DMS114 treated with DMSO at 0.1 percent for 48 hours (cell line): ENCODE data around the gene MACC1.
"Not testable (repeated sequence)": the region's sequence is repeated elsewhere in the genome, so short reads cannot be mapped to it uniquely, and the experiment has no call there.

Experiments used
- DNase-seq: peaks from one replicate; lab custom pipeline; 2025; ENCODE audit not compliant: unreplicated experiment; lab: John Stamatoyannopoulos, UW

MACC1 gene

DNA sequence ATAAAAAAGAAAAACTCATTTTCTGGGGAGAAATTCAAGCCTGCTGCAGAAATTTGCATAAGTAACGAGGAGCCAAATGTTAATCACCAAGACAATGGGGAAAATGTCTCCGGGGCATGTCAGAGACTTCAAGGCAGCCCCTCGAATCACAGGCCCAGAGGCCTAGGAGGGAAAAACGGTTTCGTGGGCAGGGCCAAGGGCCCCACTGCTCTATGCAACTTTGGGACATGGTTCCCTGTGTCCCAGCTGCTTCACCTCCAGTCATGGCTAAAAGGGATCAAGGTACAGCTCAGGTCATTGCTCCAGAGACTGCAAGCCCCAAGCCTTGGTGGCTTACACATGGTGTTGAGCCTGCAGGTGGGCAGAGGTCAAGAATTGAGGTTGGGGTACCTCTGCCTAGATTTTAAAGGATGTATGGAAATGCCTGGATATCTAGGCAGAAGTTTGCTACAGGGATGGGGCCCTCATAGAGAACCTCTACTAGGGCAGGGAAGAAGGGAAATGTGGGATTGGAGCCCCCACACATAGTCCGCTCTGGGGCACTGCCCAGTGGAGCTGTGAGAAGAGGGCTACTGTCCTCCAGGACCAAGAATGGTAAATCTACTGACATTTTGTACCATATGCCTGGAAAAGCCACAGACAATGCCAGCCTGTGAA, 8.4 kb downstream of the MACC1 start:
- no peak for DNase-seq

DNA sequence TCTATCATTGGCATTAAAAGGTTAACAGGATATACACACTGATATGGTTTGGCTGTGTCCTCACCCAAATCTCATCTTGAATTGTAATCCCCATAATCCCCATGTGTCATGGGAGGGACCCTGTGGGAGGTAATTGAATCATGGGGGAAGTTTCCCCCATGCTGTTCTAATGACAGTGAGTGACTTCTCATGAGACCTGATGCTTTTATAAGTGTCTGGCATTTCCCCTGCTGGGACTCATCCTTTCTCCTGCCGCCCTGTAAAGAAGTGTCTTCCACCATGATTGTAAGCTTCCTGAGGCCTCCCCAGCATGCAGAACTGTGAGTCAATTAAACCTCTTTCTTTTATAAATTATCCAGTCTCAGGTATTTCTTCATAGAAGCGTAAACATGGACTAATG, 9.4 kb downstream of the MACC1 start:
- not testable (repeated sequence) for DNase-seq

DNA sequence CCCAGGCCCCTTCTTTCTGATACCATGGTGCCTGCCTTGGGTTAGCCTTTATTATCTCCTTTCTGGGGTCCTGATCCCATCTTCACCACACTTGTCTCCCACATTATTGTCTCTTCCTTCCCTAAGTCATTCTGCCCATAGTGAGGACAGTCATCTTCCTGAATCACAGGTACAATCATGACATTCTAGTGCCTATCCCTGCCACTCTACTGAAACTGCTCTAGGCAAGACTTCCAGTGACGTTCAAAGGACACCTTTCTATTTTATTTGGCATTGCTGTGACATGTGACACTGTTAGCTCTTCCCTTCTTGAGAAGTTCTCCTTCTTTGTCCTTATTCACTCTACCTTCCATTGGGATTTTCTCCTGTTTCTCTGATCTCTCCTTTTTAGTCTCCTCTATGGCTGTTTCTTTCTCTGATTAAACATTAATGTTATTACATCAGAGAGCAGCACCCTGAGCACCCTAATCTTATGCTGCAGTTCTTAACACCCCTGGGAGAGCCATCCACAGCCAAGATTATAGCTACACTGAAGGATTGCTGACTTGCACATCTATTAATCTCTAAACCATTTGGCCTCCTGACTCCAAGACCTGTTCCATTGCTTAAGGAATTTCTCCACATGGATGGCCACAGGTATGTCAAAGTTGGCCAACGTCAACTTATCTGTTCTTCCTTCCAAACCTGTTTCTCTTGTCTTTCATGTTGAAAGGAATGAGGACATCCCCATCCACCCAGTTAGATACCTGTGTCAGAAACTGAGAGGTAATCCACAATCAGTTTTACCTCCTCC, 10.9 kb downstream of the MACC1 start:
- DNase-seq, result no peak

DNA sequence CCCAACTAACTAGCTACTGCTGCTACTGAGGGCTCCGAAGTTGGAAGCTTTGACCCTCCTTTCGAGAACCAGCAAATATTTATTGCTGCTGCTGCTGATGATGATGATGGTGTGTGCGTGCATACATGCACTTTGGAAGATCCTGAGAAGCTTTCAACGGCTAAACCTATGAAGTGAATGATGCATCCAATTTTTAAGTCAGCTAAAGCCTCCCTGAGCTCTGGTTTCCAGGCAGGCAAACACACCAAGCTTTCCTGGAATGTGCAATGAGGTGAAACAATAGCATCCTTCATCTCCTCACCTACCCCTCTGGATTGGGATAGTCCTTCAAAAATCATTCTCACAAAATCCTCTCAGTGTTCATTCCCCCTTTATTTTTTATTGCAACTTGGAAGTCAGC, 13.9 kb downstream of the MACC1 start:
- no peak for DNase-seq

DNA sequence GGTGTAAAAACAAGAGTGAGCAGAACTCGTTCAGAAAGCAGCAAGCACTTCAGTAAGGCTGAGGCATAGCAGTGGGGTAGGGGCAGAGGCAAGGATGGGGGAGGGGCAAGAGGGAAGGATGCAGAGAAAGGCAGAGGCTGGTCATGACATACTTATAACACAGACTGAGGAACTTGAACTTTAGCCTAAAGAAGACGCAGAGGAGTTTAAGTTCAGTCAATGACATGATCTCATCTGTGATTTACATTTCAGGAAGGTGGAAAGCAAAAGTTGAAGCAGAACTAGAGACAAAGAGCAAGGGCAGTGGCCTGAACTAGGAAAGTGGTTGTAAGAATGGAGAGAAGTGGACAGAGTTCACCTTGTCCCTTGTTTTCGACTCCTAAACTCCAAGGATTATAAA, 15.8 kb downstream of the MACC1 start:
- no peak for DNase-seq

DNA sequence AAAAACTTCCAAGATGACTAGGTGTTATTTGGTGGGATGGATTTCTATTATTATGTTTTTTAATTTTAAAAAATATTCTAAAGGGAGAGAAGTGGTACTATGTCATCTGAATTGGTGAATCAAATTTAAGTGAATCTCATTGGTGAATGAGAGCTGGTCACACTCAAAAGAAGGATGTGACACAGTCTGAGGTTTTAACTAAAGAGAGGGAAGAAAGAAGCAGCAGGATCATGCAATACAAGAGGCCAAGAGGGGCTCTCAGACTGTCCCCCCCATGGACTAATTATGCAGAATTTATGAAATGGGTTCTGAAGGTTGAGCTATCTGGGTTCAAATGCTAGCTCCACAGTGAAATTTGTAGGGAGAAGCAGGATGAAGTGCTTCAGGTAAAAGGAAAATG, 16.2 kb downstream of the MACC1 start:
- DNase-seq, result no peak

DNA sequence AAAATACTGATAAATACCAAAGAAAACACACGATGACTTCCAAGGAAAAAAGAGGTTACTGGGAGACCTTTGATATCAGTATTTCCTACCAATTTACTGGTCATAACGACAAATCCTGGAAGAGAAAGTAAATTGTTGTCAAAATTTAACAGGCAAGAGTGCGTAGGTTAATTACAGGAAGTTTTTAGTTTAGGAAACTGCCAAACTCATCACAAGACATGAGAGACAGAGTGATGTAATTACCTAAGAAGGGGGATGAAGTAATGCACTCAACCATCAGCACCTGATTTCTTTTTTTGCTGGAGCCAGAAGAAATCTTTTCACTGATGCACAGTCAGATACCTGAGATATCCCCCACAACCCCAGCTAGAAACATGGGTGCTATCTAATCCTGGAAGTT, 16.8 kb downstream of the MACC1 start:
- no peak for DNase-seq

DNA sequence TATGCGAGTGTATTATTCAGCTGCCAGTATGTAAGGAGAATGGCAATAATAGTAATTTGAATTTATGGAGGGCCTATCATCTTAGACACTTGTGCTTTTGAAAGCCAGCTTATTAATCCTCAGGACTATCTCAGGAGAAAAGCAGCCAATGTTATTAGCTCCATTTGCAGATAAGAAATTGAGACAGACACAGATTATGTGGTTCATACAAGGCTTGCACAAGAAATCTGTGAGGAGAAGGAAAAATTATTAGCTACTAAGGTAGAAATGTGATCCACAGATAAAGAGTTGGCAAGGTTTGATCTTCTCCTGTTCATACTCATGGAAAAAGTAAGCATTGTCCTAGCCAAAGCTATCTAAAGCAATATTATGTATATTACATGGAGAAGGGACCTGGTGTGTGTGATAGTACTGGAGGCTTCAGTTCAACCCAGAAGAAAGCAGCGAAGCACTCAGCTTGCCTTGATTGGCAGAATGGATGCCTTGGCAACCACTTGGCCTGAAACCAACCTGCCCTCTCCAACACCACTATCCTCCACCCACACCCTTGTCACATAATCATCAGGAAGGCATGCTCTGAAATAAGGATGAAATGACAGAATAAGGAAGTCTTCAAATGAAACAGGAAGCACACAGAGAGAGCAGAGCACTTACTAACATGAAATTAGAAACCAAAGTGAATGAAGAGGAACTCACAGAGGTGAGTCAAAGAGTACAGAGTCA, 18.0 kb downstream of the MACC1 start:
- no peak for DNase-seq

DNA sequence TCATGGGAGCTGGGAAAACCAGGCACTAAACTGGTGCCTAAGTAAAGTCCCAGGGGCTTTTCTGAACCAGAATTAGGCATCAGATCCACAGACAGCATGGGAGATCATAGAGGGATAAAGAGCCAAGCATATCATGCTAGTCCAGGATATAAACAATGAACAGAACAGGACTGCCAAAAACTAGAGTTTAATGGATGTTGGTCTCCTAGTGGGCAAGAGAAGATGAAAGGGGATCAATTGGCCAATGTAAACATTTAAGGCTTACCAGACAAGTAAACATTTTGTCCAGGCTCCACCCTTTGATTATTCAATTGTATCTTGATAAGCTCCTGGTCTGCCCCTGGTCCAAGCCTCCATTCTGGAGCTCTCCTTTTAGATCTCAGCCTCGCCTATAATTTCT, 18.9 kb downstream of the MACC1 start:
- DNase-seq, result no peak

DNA sequence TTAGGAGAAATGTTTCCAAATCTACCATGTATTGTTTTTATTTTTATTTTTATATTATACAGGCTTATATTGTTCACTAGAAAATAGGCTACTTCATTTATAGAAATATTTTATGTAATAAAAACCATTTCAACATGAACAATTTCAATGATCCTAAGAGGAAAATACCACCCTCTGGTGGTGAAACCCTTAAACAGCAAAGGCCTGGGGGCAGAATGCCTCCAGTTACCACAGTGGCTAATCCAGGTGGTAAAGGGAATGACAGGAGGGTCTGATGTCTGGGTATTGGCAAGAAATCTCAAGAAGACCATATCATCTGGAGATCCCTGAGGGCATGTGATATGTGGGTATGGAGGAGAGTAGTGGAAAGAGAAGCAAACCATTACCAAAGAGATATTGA, 19.3 kb downstream of the MACC1 start:
- DNase-seq, result no peak

DNA sequence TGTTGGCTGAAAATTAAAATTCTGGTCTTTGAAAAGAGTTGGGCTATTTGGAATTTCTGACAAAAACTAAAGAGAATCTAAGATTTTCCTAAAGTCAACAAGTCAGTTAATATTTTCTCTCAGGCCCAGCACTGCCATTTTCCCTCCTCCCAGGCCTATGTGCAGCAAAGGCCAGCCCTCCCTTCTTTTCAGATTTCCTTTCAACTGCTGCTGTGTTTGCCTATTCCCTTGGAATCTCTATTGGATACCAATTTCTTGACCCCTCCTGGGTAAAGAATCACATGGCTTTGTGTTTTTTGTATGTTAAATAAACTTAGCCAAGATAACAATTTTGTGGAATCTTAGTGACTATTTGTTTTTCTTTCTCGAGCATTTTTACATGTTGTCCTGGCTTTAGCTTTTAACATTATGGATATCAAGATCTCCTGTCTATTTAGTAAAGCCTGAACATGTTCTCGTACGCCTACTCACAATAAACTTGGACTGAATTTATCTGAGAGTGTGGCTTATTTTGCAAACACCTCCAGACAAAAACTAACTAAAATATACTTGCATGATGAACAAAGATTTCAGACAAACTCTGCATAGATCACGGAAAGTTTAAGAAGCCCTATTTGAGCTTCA, 19.9 kb downstream of the MACC1 start:
- no peak for DNase-seq

DNA sequence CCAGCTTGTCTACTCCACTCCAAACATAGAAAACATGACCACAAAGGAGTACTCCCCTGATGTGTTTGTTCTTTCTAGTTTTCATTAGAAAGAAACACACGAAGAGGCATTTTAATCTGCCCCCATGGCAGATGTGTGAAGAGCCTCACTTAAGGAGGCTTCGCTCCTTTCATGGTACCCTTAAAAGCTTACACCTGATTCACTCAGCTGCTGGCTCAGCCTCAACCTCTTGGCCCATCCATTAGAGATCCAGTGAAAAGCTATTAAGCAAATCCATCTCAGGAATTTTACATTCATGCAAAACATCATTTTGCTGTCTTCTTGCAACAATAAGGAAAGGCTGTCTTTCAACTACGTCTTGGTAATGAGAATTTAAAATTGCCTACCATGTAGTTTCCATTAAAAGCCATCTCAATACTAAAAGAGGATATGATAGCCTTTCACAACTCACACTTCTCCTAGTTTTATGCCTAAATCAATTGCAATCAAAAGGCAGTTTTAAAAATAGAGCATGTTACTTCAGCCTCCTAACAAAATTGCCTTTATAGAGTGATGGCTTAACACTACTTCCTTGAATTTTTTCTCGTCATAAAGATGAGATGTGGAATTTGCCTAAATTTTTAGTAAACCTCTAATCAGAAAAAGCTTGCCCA, 22.7 kb downstream of the MACC1 start:
- no peak for DNase-seq

DNA sequence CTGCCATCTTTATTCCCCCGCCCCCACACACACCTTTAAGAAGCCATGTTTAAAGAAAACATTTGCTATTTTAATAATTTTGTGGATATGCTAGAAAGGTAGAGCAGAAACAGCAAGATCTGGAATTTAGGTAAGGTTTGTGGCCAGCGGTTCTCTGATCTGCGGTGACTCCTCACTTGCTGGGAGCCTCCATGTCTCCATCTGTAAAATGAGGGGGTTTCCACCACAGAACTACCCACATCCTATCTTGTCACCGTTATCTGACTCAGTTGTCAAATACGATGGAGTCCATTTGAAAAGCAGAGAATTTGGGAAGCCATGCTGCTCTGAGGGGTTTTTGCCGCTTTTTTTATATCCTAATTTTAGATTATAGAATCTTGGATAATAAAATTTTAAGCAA, 23.3 kb downstream of the MACC1 start:
- no peak for DNase-seq

DNA sequence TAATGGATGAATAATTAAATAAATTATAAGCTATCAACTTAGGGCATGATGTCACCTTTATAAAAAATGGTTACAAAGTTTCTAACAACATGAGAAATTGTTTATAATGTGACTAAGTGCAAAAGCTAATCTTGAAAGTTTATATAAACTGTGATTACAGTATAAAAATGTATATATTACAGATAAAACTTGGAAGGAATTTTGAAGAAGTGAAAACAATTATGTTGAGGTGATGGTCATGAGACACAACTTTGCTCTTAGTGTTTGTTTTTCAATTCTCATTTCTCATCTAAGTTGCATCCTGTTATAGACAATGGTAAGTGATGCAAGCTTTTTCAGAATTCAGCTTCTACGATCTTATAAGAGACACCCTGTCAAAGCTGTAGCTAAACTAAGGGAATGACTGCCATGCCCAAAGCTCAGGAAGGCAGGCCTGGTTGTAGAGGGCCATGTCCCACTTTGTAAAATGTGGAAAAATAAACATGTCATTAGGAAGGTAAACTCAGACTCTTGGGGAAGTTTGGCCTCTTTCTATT, 23.9 kb downstream of the MACC1 start:
- DNase-seq, result no peak

DNA sequence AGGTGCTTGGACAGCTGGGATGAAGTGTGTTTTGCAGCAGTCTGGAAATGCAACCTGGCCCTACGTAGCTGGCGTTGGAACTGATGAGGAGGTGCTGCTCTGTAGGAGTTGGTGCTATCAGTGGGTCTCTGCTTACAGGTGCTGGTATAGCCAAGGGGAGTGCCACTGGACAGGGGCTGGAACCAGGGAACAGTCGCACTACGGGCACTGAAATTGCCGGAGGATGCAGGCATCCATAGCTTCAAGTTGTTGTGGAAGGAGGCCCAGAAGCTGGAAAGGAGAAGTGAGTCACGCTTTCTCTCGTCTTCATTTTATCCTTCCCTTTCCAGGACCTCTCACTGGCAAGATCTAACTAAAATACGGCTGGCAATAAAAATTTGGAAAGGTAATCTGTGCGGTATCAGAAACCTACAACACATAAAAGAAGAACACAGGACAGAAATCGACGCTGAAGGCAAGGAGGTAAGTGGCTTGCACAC, 25.8 kb downstream of the MACC1 start:
- no peak for DNase-seq

DNA sequence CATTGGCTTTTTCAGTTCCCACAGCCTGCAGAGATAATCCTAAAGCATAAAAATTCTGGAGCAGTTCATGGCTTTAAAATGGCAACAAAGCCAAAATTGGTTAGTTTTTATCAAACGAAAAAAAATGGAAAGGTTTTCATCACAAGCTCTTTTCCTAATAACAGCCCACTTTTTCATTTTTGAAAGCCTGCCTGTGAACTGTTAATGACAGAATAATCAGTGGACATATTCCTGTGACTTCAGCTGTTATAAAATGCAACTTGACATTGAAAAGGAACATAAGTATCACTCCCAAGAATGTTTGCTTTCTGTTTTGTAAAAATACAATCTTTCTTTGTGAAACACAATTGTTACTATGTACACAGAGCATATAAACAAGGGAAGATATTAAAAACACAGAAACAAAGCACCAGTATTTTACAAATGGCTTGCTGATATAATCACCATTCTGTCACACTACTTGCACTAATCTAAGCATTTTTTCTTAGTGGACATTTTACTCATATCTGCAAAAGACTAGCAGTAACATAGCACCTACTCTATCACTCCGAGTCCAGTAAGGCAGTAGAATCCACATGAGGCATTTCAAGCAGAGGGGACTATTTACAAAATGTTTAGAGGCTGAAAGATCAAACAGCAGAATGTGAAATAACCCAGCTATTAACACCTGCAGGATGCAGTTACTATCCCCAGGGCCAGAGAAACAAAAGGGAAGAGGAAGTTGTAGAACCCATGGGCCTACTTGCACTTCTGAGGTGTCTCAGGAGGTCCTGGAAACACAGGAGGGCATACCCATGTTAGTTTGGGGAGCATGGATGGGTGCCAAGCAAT, 26.4 kb downstream of the MACC1 start:
- no peak for DNase-seq

DNA sequence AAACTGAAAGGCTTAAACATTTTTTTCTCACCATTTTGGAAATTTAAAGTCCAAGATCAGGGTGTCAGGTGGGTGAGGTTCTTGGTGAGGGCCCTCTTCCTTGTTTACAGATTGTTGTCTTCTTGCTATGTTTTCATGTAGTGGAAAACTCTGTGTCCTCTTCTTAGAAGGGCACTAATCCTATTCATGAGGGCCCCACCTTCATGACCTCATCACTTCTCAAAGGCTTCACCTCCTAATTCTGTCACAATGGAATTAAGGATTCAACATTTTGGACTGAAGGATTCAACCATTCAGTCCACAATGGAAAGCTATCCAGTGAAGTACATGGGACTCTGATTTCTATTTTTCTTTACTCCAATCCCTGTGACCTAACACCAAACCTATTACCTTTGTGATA, 27.3 kb downstream of the MACC1 start:
- DNase-seq, result no peak

DNA sequence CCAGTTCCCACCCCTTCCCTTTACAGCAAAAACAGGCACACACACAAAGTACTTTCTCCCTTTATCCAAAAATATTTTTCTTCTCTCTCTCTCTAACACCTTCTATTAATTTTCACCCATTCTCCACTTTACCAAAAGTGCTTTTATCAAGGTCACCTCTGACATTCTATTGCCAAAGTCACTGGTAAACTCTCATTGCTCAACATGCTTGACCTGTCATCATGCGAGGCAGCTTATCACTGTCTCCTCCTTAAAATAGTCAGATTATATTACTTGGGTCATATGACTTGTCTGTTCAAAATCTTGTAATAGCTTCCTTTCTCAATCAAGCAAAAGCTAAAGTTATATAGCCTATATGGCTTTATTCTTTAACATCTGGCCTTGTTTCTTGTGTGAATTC, 28.6 kb downstream of the MACC1 start:
- DNase-seq, result no peak

DNA sequence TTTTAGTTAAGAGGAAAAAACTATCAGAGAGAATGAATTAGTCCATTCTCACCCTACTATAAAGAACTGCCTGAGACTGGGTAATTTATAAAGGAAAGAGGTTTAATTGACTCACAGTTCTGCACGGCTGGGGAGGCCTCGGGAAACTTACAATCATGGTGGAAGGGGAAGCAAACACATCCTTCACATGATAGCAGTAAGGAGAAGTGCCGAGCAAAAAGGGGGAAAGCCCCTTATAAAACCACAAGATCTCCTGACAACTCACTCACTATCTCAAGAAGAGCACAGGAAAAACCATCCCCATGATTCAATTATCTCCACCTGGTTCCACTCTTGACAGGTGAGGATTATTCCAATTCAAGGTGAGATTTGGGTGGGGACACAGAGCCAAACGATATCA, 29.3 kb downstream of the MACC1 start:
- not testable (repeated sequence) for DNase-seq

DNA sequence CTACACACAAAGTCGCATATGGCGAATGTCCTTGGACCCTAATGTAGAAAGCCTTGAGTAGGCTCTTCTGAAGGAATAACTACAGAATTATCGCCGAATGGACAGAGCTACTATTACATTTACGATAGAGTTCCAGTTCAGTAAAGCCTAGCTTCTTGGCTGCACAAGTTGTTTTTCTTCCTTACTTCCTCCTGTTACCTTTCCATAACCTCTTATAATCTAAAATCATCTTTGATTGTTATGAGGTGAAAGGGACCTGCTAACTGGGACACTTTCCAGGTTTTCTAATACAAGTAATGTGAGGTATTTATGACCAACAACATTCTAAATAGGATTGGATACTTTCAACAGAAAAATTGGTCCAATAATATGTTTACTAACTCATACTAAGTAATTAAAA, 31.2 kb downstream of the MACC1 start:
- no peak for DNase-seq
